Renal cortical epithelial cell (primary cell): Measurements from ENCODE around the gene IL5. TPM values are rescaled to one million over a fixed set of nuclear protein-coding genes. Genes with fewer than 3 reads are reported as not detected.
"Not testable (repeated sequence)": the region's sequence is repeated elsewhere in the genome, so short reads cannot be mapped to it uniquely, and the experiment has no call there.

ENCODE experiments used
- DNase-seq: peaks from one replicate; pipeline ENCODE4 v3.0.0-alpha.2; 2011; ENCODE audit warnings: low read depth
- total RNA-seq: library from RNA; depleted of rRNA; stranded (reverse); fragments of >200 nt; gene quantifications from 2 replicates; pipeline ENCODE4 v1.2.3, GENCODE V29; 2014

The IL5 gene
- total RNA-seq, result not detected in 2 replicates

DNA sequence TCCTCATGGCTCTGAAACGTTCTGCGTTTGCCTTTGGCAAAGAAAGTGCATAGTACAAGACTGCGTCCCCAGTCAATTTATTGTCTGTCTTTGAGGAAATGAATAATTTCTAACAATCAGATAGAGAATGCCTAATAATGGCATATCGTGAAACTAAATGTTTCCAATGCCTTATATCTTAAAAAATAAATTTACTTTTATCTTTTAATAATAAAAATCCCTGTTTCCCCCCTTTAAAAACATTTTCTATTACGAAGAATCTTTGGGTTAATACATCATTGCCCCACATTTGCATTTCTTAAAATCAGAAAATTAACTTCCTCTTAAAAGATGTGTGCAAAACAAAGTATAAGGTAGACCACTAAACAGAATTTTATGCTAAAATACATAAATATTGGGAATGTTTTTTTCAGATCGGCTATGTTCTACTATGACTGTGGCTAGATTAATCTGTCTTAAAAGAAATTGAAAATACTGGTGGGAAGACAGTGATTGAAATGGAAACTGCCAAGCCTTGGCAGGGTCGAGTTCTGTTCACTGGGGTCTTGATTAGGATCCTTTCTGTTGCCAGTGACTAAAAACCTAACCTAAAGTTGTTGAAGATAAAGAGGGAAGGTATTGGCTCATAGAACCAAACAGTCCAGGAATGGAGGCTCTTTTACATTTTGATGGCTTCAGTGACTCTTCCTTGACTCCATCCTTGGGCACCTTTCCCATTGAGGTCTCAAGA is at the start of gene IL5:
IL5 (minus strand) TSS at position 51 of the 730 bp plus-strand sequence; CDS start at position 7, 44 bp downstream.
- DNase-seq, result no peak

GRCh38 chr5:132592521-132592920 is 49.2 kb upstream of the IL5 start:
- DNase-seq, result peak; percentile 36

DNA sequence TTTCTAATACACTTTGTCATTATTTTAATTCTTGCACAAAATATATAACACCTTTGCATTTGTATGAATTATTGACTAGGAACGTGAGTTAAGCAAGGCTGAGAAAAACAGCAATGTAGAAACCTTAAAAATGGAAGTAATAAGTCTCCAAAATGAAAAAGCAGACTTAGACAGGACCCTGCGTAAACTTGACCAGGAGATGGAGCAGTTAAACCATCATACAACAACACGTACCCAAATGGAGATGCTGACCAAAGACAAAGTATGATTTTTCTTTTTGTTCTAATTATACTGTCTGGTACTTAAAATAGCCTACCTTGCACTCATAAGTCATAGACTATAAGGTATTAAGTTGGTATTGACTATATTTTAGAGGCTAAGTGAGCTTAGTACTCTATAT is 47.8 kb upstream of the IL5 start:
- DNase-seq, result no peak

- no peak for DNase-seq
Measured at GRCh38 chr5:132589467-132589866, 46.1 kb upstream of the IL5 start.

DNA sequence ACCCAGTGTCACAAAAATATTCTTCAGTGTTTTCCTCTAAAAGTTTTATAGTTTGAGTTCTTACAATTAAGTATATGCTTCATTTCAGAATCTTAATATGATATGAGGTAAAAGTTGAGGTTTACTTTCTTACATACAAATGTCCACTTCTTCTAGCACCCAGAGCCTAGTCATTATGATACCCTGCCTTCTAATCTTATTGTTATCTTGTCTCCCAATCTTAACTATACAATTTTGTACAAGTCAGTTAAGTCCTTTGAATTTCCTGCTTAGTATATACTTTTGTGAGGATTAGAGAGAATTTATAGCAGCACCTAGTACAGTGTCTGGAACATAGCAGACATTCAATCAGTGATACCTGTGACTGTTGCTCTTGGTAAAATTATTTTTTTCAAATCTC is 42.7 kb upstream of the IL5 start:
- DNase-seq, result no peak

- DNase-seq, result not testable (repeated sequence)
Measured at GRCh38 chr5:132584560-132584959, 41.2 kb upstream of the IL5 start.

GRCh38 chr5:132576123-132576522 is 32.8 kb upstream of the IL5 start:
- no peak for DNase-seq

DNA sequence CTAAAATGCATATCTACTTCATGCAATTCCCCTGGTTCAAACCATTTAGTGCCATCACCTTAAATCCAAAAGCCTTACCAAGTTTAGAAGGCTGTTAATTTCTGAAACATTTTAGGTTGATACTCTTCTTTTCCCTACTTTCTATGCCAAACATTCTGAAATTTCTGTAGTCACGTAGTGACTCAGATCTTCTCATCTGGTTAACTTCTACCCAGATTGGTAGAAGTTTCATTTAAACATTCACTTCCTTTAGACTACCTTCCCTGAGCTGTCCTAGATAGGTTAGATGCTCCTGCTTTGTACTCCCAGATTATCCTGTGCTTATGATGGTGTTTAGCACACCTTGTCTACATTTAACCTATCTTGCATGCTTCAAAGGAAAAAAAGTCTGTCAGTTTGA is 23.3 kb upstream of the IL5 start:
- no peak for DNase-seq

DNA sequence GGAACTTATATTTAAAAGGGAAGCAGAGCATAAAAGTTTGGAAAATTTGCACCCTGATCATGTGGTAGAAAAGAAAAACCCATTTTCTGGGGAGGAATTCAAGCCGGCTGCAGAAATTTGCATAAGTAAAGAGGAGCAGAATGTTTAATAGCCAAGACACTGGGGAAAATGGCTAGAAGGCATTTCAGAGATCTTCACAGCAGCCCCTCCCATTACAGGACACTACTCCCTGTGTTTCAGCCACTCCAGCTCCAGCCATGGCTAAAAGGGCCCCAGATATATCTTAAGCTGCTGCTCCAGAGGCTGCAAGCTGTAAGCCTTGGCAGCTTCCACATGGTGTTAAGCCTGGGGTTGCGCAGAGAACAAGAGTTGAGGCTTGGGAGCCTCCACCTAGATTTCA is 21.2 kb upstream of the IL5 start:
- DNase-seq, result not testable (repeated sequence)

GRCh38 chr5:132561601-132562000 is 18.3 kb upstream of the IL5 start:
- DNase-seq, result no peak

- DNase-seq, result no peak
Measured at GRCh38 chr5:132559383-132560060, 16.2 kb upstream of the IL5 start.

DNA sequence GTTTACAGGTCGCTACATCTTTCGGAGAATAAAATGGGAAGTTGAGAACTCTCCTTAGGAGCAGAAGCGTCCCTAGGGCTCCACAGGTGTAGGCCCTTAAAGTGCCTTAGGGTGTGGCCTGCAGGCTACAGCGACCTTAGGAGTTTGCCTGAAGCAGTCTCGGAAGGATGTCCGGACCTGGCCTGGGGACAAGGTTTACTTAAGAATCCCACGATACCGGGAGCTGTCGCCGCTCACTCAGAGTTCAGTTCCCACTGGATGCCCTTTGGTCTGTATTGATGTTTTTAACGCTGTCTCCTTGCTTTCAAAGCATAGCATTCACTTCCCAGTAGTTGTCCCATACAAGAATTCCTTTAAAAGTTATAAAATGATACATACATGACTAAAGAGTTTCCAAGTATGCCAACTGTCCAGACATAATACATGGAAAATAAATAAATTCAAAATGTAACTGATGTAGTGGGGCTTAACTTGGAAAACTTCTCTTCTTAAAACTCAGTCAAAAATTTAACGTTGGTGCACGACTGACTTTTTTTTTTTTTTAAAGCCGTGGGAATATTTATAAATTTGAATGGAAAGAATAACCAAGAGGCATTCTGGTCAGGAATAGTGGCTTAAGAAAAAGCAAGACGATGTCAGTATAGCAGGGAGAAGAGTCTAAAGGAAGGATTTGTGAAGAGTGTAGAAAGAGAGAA is 14.3 kb upstream of the IL5 start:
- DNase-seq, result peak; percentile 40

DNA sequence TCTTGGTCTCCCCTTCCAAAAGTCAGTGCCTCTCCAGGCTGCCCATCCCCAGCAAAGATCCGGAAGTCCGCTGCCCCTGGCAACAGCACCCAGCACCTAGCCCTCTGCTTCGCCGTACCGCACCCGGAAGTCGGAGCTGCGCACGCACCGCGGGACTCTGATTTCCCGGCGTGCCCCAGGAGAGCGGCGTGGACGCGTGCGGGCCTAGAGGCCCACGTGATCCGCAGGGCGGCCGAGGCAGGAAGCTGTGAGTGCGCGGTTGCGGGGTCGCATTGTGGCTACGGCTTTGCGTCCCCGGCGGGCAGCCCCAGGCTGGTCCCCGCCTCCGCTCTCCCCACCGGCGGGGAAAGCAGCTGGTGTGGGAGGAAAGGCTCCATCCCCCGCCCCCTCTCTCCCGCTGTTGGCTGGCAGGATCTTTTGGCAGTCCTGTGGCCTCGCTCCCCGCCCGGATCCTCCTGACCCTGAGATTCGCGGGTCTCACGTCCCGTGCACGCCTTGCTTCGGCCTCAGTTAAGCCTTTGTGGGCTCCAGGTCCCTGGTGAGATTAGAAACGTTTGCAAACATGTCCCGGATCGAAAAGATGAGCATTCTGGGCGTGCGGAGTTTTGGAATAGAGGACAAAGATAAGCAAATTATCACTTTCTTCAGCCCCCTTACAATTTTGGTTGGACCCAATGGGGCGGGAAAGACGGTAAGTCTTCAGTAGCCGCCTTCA is 13.6 kb upstream of the IL5 start, which contains the start of gene RAD50:
RAD50 (plus strand) TSS at position 215 of the 715 bp plus-strand sequence; CDS start at position 563, 348 bp downstream.
- DNase-seq, result peak; percentile 74

DNA sequence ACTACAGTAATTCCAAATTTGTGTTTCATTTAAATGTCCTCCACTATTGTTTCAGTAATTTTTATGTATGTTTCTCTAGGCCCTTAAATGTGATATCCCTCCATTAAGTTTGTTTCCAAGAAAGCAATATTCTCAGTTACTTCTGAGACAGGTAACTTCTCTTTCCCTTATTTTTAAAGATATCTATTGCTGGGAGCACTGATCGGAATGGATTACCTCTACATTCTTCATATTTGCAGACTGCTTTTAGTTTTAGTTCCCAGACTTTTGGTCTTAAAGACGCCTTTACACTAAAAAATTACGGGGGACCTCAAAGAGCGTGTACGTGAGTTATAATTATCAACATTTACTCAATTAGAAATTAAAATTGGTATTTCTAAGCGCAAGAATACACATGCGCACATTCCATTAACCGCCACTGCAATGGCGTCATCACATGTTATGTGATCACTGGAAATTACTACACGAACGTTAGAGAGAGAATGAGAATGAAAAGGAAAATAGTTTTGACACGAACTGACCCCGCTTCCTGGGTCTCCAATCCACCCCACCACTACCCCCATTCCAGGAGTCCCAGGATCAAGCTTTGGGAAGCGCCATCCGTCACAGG is 12.9 kb upstream of the IL5 start:
- DNase-seq, result no peak

GRCh38 chr5:132549576-132549975 is 6.3 kb upstream of the IL5 start:
- no peak for DNase-seq

- DNase-seq, result not testable (repeated sequence)
Measured at GRCh38 chr5:132548834-132549233, 5.5 kb upstream of the IL5 start.

DNA sequence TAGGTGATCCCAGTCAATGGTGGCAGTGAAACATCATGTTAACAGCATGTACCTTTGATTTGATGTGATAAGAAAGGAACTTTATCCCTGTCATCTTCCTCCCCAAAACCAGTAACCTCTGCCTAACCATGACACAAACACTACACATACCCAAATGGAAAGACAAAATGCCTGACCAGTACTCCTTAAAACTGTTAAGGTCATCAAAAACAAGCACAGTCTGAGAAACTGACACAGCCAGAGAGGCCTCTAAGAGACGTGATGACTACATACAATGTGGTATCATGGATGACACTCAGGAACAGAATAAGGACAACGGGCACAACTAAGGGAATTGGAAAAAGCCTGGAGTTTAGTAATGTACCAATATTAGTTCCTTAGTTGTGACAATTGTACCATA is 3.9 kb upstream of the IL5 start:
- no peak for DNase-seq

DNA sequence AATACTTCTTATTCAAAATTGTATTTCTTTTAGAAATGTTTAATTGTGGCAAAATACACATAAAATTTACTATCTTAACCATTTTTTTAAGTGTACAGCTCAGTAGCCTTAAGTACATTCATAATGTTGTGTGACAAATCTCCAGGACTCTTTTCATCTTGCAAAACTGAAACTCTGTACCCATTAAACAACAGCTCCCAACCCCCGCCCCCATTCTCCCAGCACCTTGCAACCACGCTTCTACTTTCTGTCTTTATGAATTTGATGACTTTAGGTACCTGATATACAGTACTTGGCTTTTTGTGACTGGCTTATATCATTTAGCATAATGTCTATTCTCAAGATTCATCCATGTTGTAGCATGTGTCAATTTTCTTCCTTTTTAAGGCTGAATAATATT is 2.8 kb upstream of the IL5 start:
- DNase-seq, result no peak

GRCh38 chr5:132540764-132541163 is 2.6 kb downstream of the IL5 start:
- DNase-seq, result no peak

DNA sequence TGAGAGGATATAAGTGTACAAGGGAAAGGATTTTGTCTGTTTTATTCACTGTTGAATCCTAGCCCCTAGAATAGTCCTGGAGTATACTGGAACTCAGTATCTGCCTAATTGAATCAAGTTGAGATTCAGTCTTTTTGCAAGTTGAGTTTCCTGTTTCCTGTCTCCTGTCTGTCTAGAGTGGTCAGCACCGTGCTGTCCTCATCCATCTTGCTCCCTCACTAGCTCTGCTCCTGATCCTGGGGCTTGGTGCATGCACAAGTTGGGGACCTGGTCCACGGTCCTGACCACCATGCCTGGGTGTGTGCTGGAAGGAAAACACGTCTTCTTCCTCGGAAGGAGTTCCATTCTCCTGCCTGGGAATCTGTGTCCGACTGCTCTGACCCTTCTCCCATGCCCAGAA is 3.2 kb downstream of the IL5 start:
- DNase-seq, result no peak

DNA sequence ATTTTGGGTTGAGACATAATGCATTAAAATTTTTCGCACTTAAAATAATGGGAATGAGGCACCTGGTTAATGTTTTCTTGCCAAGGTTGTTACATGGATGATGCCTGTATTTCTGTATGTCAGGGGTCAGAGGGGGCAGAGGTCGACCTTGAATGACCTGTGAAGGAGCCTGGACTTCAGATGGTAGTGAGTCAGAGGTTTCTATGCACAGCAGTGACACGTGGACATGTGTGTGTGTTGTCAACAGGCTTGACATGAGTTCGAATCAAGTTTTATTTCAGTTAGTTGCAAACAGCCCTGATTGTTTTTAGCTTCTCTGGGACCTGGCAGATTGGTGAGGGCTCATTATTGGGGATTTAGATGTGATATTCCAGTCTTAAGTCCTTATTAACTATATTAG is 3.6 kb downstream of the IL5 start:
- no peak for DNase-seq

DNA sequence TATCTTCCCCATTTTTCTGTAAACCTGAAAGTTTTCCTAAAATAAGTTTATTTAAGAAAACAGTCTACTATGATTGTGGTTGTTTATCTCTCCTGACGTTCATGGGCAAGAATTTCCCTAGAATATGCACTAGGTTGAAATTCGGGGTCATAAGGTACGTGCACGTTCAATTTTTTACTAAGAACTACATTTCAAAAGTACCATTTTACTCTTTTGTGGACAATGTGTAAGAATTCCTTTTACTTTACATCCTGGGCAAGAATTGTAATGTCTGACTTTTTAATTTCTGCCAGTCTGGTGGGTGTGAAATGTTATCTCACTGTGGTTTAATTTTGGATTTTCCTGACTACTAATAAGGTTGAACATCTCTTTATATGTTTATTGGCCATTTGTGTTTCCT is 12.4 kb downstream of the IL5 start:
- no peak for DNase-seq
